GM12873 (cell line): ENCODE results near the gene SPON1.

Source experiments
- CTCF ChIP-seq: IDR thresholded peaks from 2 replicates; pipeline ENCODE4 v1.5.1; 2012; ENCODE audit warnings: low read depth, mild to moderate bottlenecking, moderate library complexity, low read length, control low read depth; ENCODE audit not compliant: insufficient read depth; ENCODE audit errors: missing control alignments

Gene SPON1

GRCh38 chr11:14234446-14234845, 271.9 kb downstream of the SPON1 start:
- no peak for TF ChIP-seq CTCF

GRCh38 chr11:14235701-14236100, 273.2 kb downstream of the SPON1 start:
- TF ChIP-seq CTCF = no peak

GRCh38 chr11:14237444-14237961, 275.0 kb downstream of the SPON1 start:
- no peak for TF ChIP-seq CTCF

- no peak for TF ChIP-seq CTCF
Measured at GRCh38 chr11:14240221-14240620, 277.7 kb downstream of the SPON1 start.

GRCh38 chr11:14240951-14241350, 278.4 kb downstream of the SPON1 start:
- TF ChIP-seq CTCF = no peak

GRCh38 chr11:14242187-14242586, 279.7 kb downstream of the SPON1 start:
- no peak for TF ChIP-seq CTCF

GRCh38 chr11:14242733-14243132, 280.2 kb downstream of the SPON1 start:
- no peak for TF ChIP-seq CTCF
